ENCODE measurements around the gene UQCC2.

The UQCC2 gene

GRCh38 chr6:33708516-33709204, 2.8 kb downstream of the UQCC2 start:
- DNase-seq = peak in 15 of 56 donors; percentile 18 to 66 (median 36)

- DNase-seq = no peak
Measured at GRCh38 chr6:33707771-33708170, 3.7 kb downstream of the UQCC2 start.

- DNase-seq = no peak
Measured at GRCh38 chr6:33705955-33706725, 5.4 kb downstream of the UQCC2 start.

- DNase-seq = no peak
Measured at GRCh38 chr6:33705268-33705885, 6.1 kb downstream of the UQCC2 start.

GRCh38 chr6:33704215-33705066, 7.1 kb downstream of the UQCC2 start:
- no peak for DNase-seq

GRCh38 chr6:33702345-33702977, 9.0 kb downstream of the UQCC2 start:
- DNase-seq = peak in 4 of 56 donors; percentile 19 to 34 (median 28)

- peak in 32 of 56 donors; percentile 4 to 63 (median 19) for DNase-seq
Measured at GRCh38 chr6:33700391-33701050, 11.0 kb downstream of the UQCC2 start.

- DNase-seq = no peak
Measured at GRCh38 chr6:33699739-33700138, 11.8 kb downstream of the UQCC2 start.

- DNase-seq = no peak
Measured at GRCh38 chr6:33699131-33699530, 12.4 kb downstream of the UQCC2 start.

- DNase-seq = no peak
Measured at GRCh38 chr6:33698494-33698893, 13.0 kb downstream of the UQCC2 start.

GRCh38 chr6:33697845-33698244, 13.7 kb downstream of the UQCC2 start:
- DNase-seq = no peak

- DNase-seq = peak in 8 of 56 donors; percentile 9 to 44 (median 28)
Measured at GRCh38 chr6:33696548-33697518, 14.7 kb downstream of the UQCC2 start.

- no peak for DNase-seq
Measured at GRCh38 chr6:33696076-33696475, 15.4 kb downstream of the UQCC2 start.

GRCh38 chr6:33695451-33695887, 16.0 kb downstream of the UQCC2 start:
- peak in 21 of 56 donors; percentile 6 to 51 (median 21) for DNase-seq

- peak in 1 of 56 donors; percentile 40 for DNase-seq
Measured at GRCh38 chr6:33694977-33695376, 16.5 kb downstream of the UQCC2 start.

GRCh38 chr6:33694401-33694931, 17.0 kb downstream of the UQCC2 start:
- peak in 17 of 56 donors; percentile 10 to 55 (median 27) for DNase-seq

GRCh38 chr6:33693186-33694105, 18.1 kb downstream of the UQCC2 start:
- DNase-seq = no peak
